AG09309 (cell line): ENCODE data around the gene CELA2A.

Experiments used
- DNase-seq: peaks from one replicate; pipeline ENCODE4 v3.0.0-alpha.2; 2010; ENCODE audit warnings: low read depth
- H3K4me3 ChIP-seq: 2 replicates; pipeline ENCODE4 v1.5.1; 2011; ENCODE audit warnings: mild to moderate bottlenecking, low read depth, low read length, moderate library complexity; ENCODE audit not compliant: control insufficient read depth
- TF ChIP-seq, protein P1 (sequence below): IDR thresholded peaks from 2 replicates; pipeline ENCODE4 v1.5.1; 2011; ENCODE audit warnings: mild to moderate bottlenecking, low read depth, low read length, inconsistent platforms; ENCODE audit not compliant: insufficient read depth, control insufficient read depth; ENCODE audit errors: missing control alignments

The CELA2A gene

GRCh38 chr1:15456313-15456954 is at the start of gene CELA2A:
Gene CELA2A (plus strand): TSS chr1:15456732. CDS start chr1:15456754, 22 bp downstream.
- TF ChIP-seq, protein P1, sequence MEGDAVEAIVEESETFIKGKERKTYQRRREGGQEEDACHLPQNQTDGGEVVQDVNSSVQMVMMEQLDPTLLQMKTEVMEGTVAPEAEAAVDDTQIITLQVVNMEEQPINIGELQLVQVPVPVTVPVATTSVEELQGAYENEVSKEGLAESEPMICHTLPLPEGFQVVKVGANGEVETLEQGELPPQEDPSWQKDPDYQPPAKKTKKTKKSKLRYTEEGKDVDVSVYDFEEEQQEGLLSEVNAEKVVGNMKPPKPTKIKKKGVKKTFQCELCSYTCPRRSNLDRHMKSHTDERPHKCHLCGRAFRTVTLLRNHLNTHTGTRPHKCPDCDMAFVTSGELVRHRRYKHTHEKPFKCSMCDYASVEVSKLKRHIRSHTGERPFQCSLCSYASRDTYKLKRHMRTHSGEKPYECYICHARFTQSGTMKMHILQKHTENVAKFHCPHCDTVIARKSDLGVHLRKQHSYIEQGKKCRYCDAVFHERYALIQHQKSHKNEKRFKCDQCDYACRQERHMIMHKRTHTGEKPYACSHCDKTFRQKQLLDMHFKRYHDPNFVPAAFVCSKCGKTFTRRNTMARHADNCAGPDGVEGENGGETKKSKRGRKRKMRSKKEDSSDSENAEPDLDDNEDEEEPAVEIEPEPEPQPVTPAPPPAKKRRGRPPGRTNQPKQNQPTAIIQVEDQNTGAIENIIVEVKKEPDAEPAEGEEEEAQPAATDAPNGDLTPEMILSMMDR, result no peak
- H3K4me3 ChIP-seq, result no peak within 1 kb of the TSS
- DNase-seq, result no peak

DNA sequence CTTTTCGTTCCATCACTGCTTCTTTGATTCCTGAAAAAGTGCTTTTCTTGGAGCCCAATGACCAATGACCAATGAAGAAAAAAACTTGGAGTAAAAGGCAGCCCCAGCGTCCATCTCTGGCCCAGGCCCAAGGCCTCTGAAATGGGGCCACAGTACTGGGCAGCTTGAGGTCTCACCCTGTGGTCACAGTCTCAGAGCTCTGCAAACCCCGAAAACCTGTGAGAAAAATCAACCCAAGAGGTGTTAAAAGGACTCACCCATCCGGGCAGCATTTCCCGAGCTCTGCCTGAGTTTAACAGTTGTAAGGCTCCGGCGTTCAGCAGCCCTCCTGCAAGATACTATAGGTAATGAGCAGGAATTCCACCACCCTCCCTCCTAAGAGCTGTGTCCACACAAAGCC is 49.0 kb upstream of the CELA2A start:
- TF ChIP-seq, protein P1, result no peak
- DNase-seq, result no peak
- no peak overlapping the region for H3K4me3 ChIP-seq

- DNase-seq, result no peak
- TF ChIP-seq, protein P1, result no peak
- H3K4me3 ChIP-seq, result no peak overlapping the region; the same call in 1 of the 2 replicates
These were observed 47.6 kb upstream of the CELA2A start for GRCh38 chr1:15408890-15409387.

GRCh38 chr1:15409388-15410222 is 46.9 kb upstream of the CELA2A start, which contains the start of gene EFHD2:
Gene EFHD2 (plus strand): TSS chr1:15409888. CDS start chr1:15409972, 84 bp downstream.
- peak within 1 kb of the TSS; percentile 85 for H3K4me3 ChIP-seq
- DNase-seq, result no peak
- TF ChIP-seq, protein P1, result no peak

GRCh38 chr1:15410223-15410883 is 46.2 kb upstream of the CELA2A start:
- no peak for DNase-seq
- peak overlapping the region; percentile 85 for H3K4me3 ChIP-seq
- TF ChIP-seq, protein P1, result no peak

- TF ChIP-seq, protein P1, result no peak
- DNase-seq, result no peak
- H3K4me3 ChIP-seq, result peak overlapping the region; percentile 85
These were observed 45.7 kb upstream of the CELA2A start for GRCh38 chr1:15410884-15411245.
